ENCODE results near the gene TRAF6. TPM values are rescaled to one million over a fixed set of nuclear protein-coding genes. Genes with fewer than 3 reads are reported as not detected.

Gene TRAF6
- polyA plus RNA-seq, 2 of the 4 experiments (the other 2 are of a cell fraction): 4.6 to 9.6 TPM

DNA sequence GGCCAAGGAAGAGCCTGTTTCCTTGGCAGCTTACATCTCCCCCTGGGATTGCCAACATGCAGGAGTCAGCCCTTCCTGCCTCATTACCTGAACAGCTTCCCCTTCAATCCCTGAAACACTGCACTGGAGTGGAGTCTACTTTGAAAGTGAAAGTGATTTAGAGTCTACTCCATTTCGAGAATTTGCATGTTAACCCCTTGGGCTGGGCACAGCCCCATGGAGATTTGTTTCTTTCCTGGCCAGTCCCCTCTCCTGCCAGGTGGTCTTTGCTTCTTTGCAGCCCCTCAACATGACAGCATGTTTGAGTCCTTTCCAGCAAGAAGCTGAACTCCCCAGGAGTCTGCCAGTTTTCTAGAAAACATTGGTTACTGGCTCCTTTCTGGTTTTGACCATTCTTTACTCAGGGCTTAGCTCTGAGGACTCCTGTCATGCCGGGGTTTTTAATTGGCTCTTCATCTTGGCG is 59.9 kb downstream of the TRAF6 start:
- H3K4me2 ChIP-seq: no peak overlapping the region
- ChIA-PET POLR2A (no interaction called here), CTCF (interaction anchor here (0.6 to 2.7 kb wide), 6 partner anchors 9 to 43 kb away, joined by 3 to 7 read pairs (median 4); no protein-coding TSS in a partner anchor)
- TF ChIP-seq, protein P1, sequence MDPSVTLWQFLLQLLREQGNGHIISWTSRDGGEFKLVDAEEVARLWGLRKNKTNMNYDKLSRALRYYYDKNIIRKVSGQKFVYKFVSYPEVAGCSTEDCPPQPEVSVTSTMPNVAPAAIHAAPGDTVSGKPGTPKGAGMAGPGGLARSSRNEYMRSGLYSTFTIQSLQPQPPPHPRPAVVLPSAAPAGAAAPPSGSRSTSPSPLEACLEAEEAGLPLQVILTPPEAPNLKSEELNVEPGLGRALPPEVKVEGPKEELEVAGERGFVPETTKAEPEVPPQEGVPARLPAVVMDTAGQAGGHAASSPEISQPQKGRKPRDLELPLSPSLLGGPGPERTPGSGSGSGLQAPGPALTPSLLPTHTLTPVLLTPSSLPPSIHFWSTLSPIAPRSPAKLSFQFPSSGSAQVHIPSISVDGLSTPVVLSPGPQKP (IDR thresholded peaks at IDR 0.05; ENCODE audit: low read depth, low read length): no peak
- TF ChIP-seq, protein P2, sequence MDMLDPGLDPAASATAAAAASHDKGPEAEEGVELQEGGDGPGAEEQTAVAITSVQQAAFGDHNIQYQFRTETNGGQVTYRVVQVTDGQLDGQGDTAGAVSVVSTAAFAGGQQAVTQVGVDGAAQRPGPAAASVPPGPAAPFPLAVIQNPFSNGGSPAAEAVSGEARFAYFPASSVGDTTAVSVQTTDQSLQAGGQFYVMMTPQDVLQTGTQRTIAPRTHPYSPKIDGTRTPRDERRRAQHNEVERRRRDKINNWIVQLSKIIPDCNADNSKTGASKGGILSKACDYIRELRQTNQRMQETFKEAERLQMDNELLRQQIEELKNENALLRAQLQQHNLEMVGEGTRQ (IDR thresholded peaks at IDR 0.05): no peak
- TF ChIP-seq HEYL (CRISPR knock-in tag; IDR thresholded peaks at IDR 0.05) (no peak), JUN (IDR thresholded peaks at IDR 0.05) (no peak), POLR2A (IDR thresholded peaks at IDR 0.05; ENCODE audit: low read length) (no peak), NPAS2 (CRISPR knock-in tag; IDR thresholded peaks at IDR 0.05; ENCODE audit: borderline replicate concordance) (no peak), EHF (CRISPR knock-in tag; IDR thresholded peaks at IDR 0.05) (no peak), RCOR1 (IDR thresholded peaks at IDR 0.05; ENCODE audit: low read depth, low read length) (no peak), MYC (IDR thresholded peaks at IDR 0.05; ENCODE audit: borderline replicate concordance, low read length) (no peak), CHD4 (IDR thresholded peaks at IDR 0.05; ENCODE audit: borderline replicate concordance) (no peak), POLR2AphosphoS2 (conservative IDR thresholded peaks at IDR 0.05; ENCODE audit: low read length) (no peak)
- TF ChIP-seq, protein P3, sequence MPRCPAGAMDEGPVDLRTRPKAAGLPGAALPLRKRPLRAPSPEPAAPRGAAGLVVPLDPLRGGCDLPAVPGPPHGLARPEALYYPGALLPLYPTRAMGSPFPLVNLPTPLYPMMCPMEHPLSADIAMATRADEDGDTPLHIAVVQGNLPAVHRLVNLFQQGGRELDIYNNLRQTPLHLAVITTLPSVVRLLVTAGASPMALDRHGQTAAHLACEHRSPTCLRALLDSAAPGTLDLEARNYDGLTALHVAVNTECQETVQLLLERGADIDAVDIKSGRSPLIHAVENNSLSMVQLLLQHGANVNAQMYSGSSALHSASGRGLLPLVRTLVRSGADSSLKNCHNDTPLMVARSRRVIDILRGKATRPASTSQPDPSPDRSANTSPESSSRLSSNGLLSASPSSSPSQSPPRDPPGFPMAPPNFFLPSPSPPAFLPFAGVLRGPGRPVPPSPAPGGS (IDR thresholded peaks at IDR 0.05): no peak
- ATAC-seq: no peak
- WGBS (ENCODE audit: missing lambda C conversion rate): 66% methylated on average over 3 of the region's 3 CpGs
- H3K9me3 ChIP-seq: no peaks in the 10 kb centered on the region
- FAIRE-seq: no peak
- no peak for DNase-seq (ENCODE audit: low read depth in 1 of 2, low spot score in 1 of 2)
- no peak overlapping the region for H3K4me3 ChIP-seq
- peaks cover 32% of the 10 kb centered on the region for H3K4me1 ChIP-seq
- no peak overlapping the region for H3K27ac ChIP-seq

DNA sequence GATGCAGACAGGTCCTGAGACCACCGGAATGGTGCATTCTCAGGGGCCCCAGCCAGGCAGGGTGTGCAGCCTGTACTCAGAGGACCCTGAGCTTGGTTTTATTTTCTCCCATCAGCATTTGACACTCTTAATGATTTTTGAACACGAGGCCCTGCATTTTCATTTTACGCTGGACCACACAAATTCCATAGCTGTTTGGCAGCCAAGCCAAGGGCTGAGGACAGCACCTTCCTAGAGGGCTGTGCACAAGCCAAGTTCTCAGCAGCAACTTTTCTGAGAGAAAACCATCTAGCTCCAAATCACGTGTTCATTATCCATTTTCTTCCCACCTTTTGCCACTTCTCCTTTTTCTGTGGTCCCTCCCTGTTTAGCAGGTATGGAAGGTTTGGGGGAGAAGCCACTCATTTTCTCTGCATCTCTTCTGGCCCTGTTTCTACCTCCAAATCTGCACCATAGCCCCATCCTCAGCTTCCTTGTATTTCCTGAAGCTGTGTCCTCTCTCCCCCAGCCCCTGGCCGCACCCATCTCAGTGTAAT is 60.4 kb downstream of the TRAF6 start:
- DNase-seq (ENCODE audit: low read depth in 1 of 2, low spot score in 1 of 2): no peak
- ChIA-PET POLR2A (no interaction called here), CTCF (interaction anchor here (1.1 to 2.7 kb wide), 3 partner anchors 22 to 43 kb away, joined by 4 to 7 read pairs (median 6); no protein-coding TSS in a partner anchor)
- ATAC-seq: no peak
- 80% methylated on average over 5 of the region's 5 CpGs for WGBS (ENCODE audit: missing lambda C conversion rate)
- H3K4me3 ChIP-seq: no peak overlapping the region
- peaks cover 27% of the 10 kb centered on the region for H3K4me1 ChIP-seq
- TF ChIP-seq, protein P4, sequence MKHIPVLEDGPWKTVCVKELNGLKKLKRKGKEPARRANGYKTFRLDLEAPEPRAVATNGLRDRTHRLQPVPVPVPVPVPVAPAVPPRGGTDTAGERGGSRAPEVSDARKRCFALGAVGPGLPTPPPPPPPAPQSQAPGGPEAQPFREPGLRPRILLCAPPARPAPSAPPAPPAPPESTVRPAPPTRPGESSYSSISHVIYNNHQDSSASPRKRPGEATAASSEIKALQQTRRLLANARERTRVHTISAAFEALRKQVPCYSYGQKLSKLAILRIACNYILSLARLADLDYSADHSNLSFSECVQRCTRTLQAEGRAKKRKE (CRISPR knock-in tag; IDR thresholded peaks at IDR 0.05; ENCODE audit: low read depth): no peak
- no peak overlapping the region for H3K4me2 ChIP-seq
- FAIRE-seq: no peak
- H3K27ac ChIP-seq: no peak overlapping the region
- no peaks in the 10 kb centered on the region for H3K9me3 ChIP-seq

DNA sequence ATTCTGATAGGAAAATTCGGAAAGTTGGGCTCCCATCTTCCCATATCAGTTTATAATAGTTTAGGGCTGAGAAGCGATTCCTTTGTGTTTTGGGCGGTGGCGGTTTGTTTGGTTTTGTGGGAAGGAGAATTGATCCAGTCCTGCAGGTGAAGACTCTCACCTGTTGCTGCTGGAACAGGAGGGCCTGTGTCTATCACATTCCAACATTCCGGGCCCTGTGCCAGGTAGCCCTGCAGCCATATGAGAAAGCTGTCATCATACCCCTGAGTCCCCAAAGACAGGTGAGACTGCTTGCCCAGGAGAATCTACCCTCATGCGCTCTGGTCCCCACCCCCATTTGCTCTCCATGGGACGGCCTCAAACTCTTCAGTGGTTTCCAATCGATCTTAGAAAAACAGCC is 62.1 kb downstream of the TRAF6 start:
- no peak overlapping the region for H3K27ac ChIP-seq
- no peak overlapping the region for H3K4me2 ChIP-seq
- CTCF ChIA-PET: interaction anchor here (1.0 kb wide), 1 partner anchor 156 kb away, joined by 4 read pairs; no protein-coding TSS in a partner anchor
- POLR2A ChIA-PET: no interaction called here
- H3K9me3 ChIP-seq: no peaks in the 10 kb centered on the region
- no peak for FAIRE-seq
- peaks cover 11% of the 10 kb centered on the region for H3K4me1 ChIP-seq
- WGBS (ENCODE audit: missing lambda C conversion rate): 76% methylated on average over 8 of the region's 8 CpGs
- no peak overlapping the region for H3K4me3 ChIP-seq
- ATAC-seq: no peak
- no peak for DNase-seq (ENCODE audit: low read depth in 1 of 2, low spot score in 1 of 2)
- TF ChIP-seq, protein P5, sequence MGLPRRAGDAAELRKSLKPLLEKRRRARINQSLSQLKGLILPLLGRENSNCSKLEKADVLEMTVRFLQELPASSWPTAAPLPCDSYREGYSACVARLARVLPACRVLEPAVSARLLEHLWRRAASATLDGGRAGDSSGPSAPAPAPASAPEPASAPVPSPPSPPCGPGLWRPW (IDR thresholded peaks at IDR 0.05): no peak
- TF ChIP-seq KDM5A (IDR thresholded peaks at IDR 0.05): no peak
- TF ChIP-seq HDAC2 (IDR thresholded peaks at IDR 0.05): no peak
- TF ChIP-seq HOXB5 (CRISPR knock-in tag; IDR thresholded peaks at IDR 0.05): no peak
- TF ChIP-seq ZFP36 (IDR thresholded peaks at IDR 0.05; ENCODE audit: borderline replicate concordance, partially characterized antibody): no peak
- no peak for TF ChIP-seq POLR2AphosphoS2 (conservative IDR thresholded peaks at IDR 0.05; ENCODE audit: low read length)
- TF ChIP-seq, protein P4 (CRISPR knock-in tag; IDR thresholded peaks at IDR 0.05; ENCODE audit: low read depth): no peak
- TF ChIP-seq CEBPB (IDR thresholded peaks at IDR 0.05): no peak
- no peak for TF ChIP-seq NFE2L2 (conservative IDR thresholded peaks at IDR 0.05; ENCODE audit: low read length)
- no peak for TF ChIP-seq SREBF2 (IDR thresholded peaks at IDR 0.05)
- TF ChIP-seq, protein P1 (IDR thresholded peaks at IDR 0.05; ENCODE audit: low read depth, low read length): no peak
- no peak for TF ChIP-seq ZC3H11A (IDR thresholded peaks at IDR 0.05)
- no peak for TF ChIP-seq EP300 (IDR thresholded peaks at IDR 0.05)
- TF ChIP-seq ESRRA (IDR thresholded peaks at IDR 0.05; ENCODE audit: borderline replicate concordance, low read length): no peak
